Measurements from ENCODE around the gene EHD2. TPM values are rescaled to one million over a fixed set of nuclear protein-coding genes. Genes with fewer than 3 reads are reported as not detected.

EHD2 gene
- total RNA-seq, 1 experiment from 2014 or later = 60.5 TPM

- Histone ChIP-seq H3K27ac (ENCODE audit: low read depth, low read length) (peak overlapping the region; percentile 85), H3K4me1 (ENCODE audit: control insufficient read depth in 1 of 2, insufficient read depth in 2 of 2, low read length in 2 of 2) (peaks cover 25 to 43% of the 10 kb centered on the region in 2 experiments), H3K4me3 (replicated peaks in 1 of 2; ENCODE audit: low read depth in 1 of 2, low read length in 2 of 2) (peak overlapping the region in 1 of 2 experiments; percentile 74; a peak in 2 of 4 replicates), H3K4me2 (ENCODE audit: low read length) (peak overlapping the region; percentile 71), H3K27me3 (ENCODE audit: insufficient read depth, low read length) (no peaks in the 10 kb centered on the region), H3K9ac (ENCODE audit: low read length) (peak overlapping the region; percentile 88), H3K9me3 (ENCODE audit: control insufficient read depth in 1 of 2, insufficient read depth in 1 of 2, low read depth in 1 of 2, low read length in 2 of 2) (no peaks in the 10 kb centered on the region), H4K20me1 (ENCODE audit: insufficient read depth) (no peaks in the 10 kb centered on the region), H3K36me3 (ENCODE audit: control insufficient read depth in 1 of 2, insufficient read depth in 2 of 2, low read length in 2 of 2) (peaks cover 12 to 22% of the 10 kb centered on the region in 2 experiments; a peak in 3 of 4 replicates), H2AFZ (ENCODE audit: low read depth, low read length, poor library complexity, severe bottlenecking) (no peak overlapping the region), H3K9me2 (ENCODE audit: insufficient read depth) (no peaks in the 10 kb centered on the region), H3K79me2 (ENCODE audit: insufficient read depth, low read length) (peaks cover 22% of the 10 kb centered on the region)
- no TSS peak for BruUV-seq (replicated peaks)
- TF ChIP-seq CEBPB (IDR thresholded peaks at IDR 0.05; ENCODE audit: low read depth) (no peak), TCF7L2 (IDR thresholded peaks at IDR 0.05; ENCODE audit: borderline replicate concordance, extremely low read depth, insufficient read depth, insufficient read length) (no peak), YY1 (IDR thresholded peaks at IDR 0.05; ENCODE audit: extremely low read depth, insufficient replicate concordance, low read depth, low read length) (no peak), RAD21 (IDR thresholded peaks at IDR 0.05; ENCODE audit: low read depth) (no peak), JUND (IDR thresholded peaks at IDR 0.05) (no peak)
- ChIA-PET CTCF (interaction anchor here (0.7 to 4.0 kb wide), 4 partner anchors 30 to 314 kb away, joined by 3 to 68 read pairs (median 4); partner anchors contain the start of gene EHD2), POLR2A (interaction anchor here (1.2 to 5.2 kb wide), 2 partner anchors 20 to 30 kb away, joined by 5 to 32 read pairs; partner anchors contain the start of gene EHD2), RAD21 (ENCODE audit: low non-redundant PET in 1 of 2, low total read pairs in 2 of 2, uncharacterized antibody in 2 of 2, unreplicated experiment in 2 of 2) (interaction anchor here (0.7 to 0.9 kb wide), 2 partner anchors 21 to 30 kb away, joined by 3 read pairs; partner anchors contain the start of gene EHD2 (in 1 of the 2))
- DNase-seq (ENCODE audit: low read depth, low spot score) = no peak
- no peak for ATAC-seq
- intact Hi-C loops (cut with micrococcal nuclease) = loop anchor here (1.0 to 2.0 kb wide), 2 partner anchors 14 to 29 kb away; partner anchors contain the start of gene EHD2
Observed at GRCh38 chr19:47742634-47743033, 29.4 kb downstream of the EHD2 start.

GRCh38 chr19:47745010-47745901 is 32.0 kb downstream of the EHD2 start, which contains the start of gene NOP53:
Gene NOP53, plus strand, starts transcription at chr19:47745546. Its CDS starts 14 bp downstream, at chr19:47745560.
- Histone ChIP-seq H3K4me3 (replicated peaks in 1 of 2; ENCODE audit: low read depth in 1 of 2, low read length in 2 of 2) (peak within 1 kb of the TSS; percentile 74 to 83), H3K79me2 (ENCODE audit: insufficient read depth, low read length) (peaks cover 46% of the 10 kb centered on the region), H3K9me3 (ENCODE audit: control insufficient read depth in 1 of 2, insufficient read depth in 1 of 2, low read depth in 1 of 2, low read length in 2 of 2) (no peaks in the 10 kb centered on the region), H3K9me2 (ENCODE audit: insufficient read depth) (no peaks in the 10 kb centered on the region), H3K4me1 (ENCODE audit: control insufficient read depth in 1 of 2, insufficient read depth in 2 of 2, low read length in 2 of 2) (peaks cover 25 to 43% of the 10 kb centered on the region in 2 experiments), H3K9ac (ENCODE audit: low read length) (peak within 1 kb of the TSS; percentile 88), H3K27me3 (ENCODE audit: insufficient read depth, low read length) (no peaks in the 10 kb centered on the region), H2AFZ (ENCODE audit: low read depth, low read length, poor library complexity, severe bottlenecking) (no peak within 1 kb of the TSS), H3K4me2 (ENCODE audit: low read length) (peak within 1 kb of the TSS; percentile 71), H3K27ac (ENCODE audit: low read depth, low read length) (peak within 1 kb of the TSS; percentile 85), H4K20me1 (ENCODE audit: insufficient read depth) (no peaks in the 10 kb centered on the region), H3K36me3 (ENCODE audit: control insufficient read depth in 1 of 2, insufficient read depth in 2 of 2, low read length in 2 of 2) (peaks cover 23 to 38% of the 10 kb centered on the region in 2 experiments)
- ATAC-seq (peak; percentile 71), DNase-seq (ENCODE audit: low read depth, low spot score) (peak; percentile 93)
- CTCF ChIA-PET = interaction anchor here (1.4 to 4.0 kb wide), 4 partner anchors 21 to 308 kb away, joined by 3 to 68 read pairs (median 6); partner anchors contain the start of gene EHD2
- intact Hi-C loops (cut with micrococcal nuclease) = no loop called here
- POLR2A ChIA-PET = interaction anchor here (0.6 to 5.2 kb wide), 7 partner anchors 16 to 78 kb away, joined by 3 to 32 read pairs (median 3); partner anchors contain the start of gene EHD2
- BruUV-seq (replicated peaks) = TSS peak; percentile 95
- RAD21 ChIA-PET (ENCODE audit: low non-redundant PET in 1 of 2, low total read pairs in 2 of 2, uncharacterized antibody in 2 of 2, unreplicated experiment in 2 of 2) = no interaction called here
- no peak for TF ChIP-seq CEBPB (IDR thresholded peaks at IDR 0.05; ENCODE audit: low read depth)
- peak; percentile 51 for TF ChIP-seq SP1 (IDR thresholded peaks at IDR 0.05; ENCODE audit: low read depth)
- TF ChIP-seq TCF7L2 (IDR thresholded peaks at IDR 0.05; ENCODE audit: borderline replicate concordance, extremely low read depth, insufficient read depth, insufficient read length) = peak; percentile 8
- TF ChIP-seq ZNF274 (IDR thresholded peaks at IDR 0.05; ENCODE audit: low read depth, low read length) = no peak
- no peak for TF ChIP-seq FOSL1 (IDR thresholded peaks at IDR 0.05; ENCODE audit: low read depth)
- no peak for TF ChIP-seq REST (IDR thresholded peaks at IDR 0.05; ENCODE audit: low read depth)
- TF ChIP-seq MAX (IDR thresholded peaks at IDR 0.05) = peak; percentile 88
- no peak for TF ChIP-seq RAD21 (IDR thresholded peaks at IDR 0.05; ENCODE audit: low read depth)

Data from HCT116 (cell line).